ENCODE results near the gene SDHAF2. TPM values are rescaled to one million over a fixed set of nuclear protein-coding genes. Genes with fewer than 3 reads are reported as not detected.

SDHAF2 gene
- total and polyA plus RNA-seq, 2 of the 13 experiments (the other 11 are each of a cell fraction or from before 2014, with no cell fraction given) = 44.2 to 70.4 TPM

- ChIA-PET POLR2A (interaction anchor here (0.7 kb wide), 1 partner anchor 752 kb away, joined by 3 read pairs; no protein-coding TSS in a partner anchor), CTCF (ENCODE audit: low intra/inter-chr PET ratio, low total read pairs) (no interaction called here)
- TF ChIP-seq SMAD9 (CRISPR knock-in tag; IDR thresholded peaks at IDR 0.05) (no peak), ZNF674 (CRISPR knock-in tag; IDR thresholded peaks at IDR 0.05; ENCODE audit: low read depth) (no peak), ZNF598 (CRISPR knock-in tag; IDR thresholded peaks at IDR 0.05; ENCODE audit: borderline replicate concordance) (no peak), NRL (CRISPR knock-in tag; IDR thresholded peaks at IDR 0.05; ENCODE audit: borderline replicate concordance) (no peak), ZFP36L1 (CRISPR knock-in tag; IDR thresholded peaks at IDR 0.05) (no peak), ZNF724P (CRISPR knock-in tag; IDR thresholded peaks at IDR 0.05; ENCODE audit: borderline replicate concordance) (no peak), CAMTA2 (CRISPR knock-in tag; IDR thresholded peaks at IDR 0.05; ENCODE audit: borderline replicate concordance) (no peak), ZNF678 (CRISPR knock-in tag; IDR thresholded peaks at IDR 0.05) (no peak), NFKBIZ (CRISPR knock-in tag; IDR thresholded peaks at IDR 0.05) (no peak), ZNF841 (CRISPR knock-in tag; IDR thresholded peaks at IDR 0.05; ENCODE audit: borderline replicate concordance) (no peak)
- TF ChIP-seq, protein P1, sequence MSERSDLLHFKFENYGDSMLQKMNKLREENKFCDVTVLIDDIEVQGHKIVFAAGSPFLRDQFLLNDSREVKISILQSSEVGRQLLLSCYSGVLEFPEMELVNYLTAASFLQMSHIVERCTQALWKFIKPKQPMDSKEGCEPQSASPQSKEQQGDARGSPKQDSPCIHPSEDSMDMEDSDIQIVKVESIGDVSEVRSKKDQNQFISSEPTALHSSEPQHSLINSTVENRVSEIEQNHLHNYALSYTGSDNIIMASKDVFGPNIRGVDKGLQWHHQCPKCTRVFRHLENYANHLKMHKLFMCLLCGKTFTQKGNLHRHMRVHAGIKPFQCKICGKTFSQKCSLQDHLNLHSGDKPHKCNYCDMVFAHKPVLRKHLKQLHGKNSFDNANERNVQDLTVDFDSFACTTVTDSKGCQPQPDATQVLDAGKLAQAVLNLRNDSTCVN (CRISPR knock-in tag; IDR thresholded peaks at IDR 0.05; ENCODE audit: borderline replicate concordance) = no peak
- peaks cover 14% of the 10 kb centered on the region; the same call in 1 of the 2 replicates for H3K4me1 ChIP-seq (ENCODE audit: insufficient read depth, low read length)
- intact Hi-C loops (cut with micrococcal nuclease; ENCODE audit: unreplicated experiment) = no loop called here
- in situ Hi-C loops (cut with HindIII; ENCODE audit: extremely low pct_ligation_motif_present, low pct_unique_long_range_greater_than_20kb) = no loop called here
- WGBS (ENCODE audit: low lambda C conversion rate) = 96% methylated on average over 3 of the region's 3 CpGs
- H2AFZ ChIP-seq (ENCODE audit: low read length) = no peak overlapping the region
- BruUV-seq (replicated peaks) = no TSS peak
- peaks cover 24 to 92% of the 10 kb centered on the region in 2 experiments for H3K36me3 ChIP-seq (replicated peaks in 1 of 2; ENCODE audit: control insufficient read depth in 1 of 2, insufficient read depth in 2 of 2, low read length in 2 of 2)
- DNase-seq (ENCODE audit: low spot score) (no peak), ATAC-seq (no peak), FAIRE-seq (no peak)
- H3K79me2 ChIP-seq (ENCODE audit: insufficient read depth, low read length) = peaks cover 40% of the 10 kb centered on the region
- H3K27ac ChIP-seq (ENCODE audit: extremely low read length, insufficient read depth, low read length) = no peak overlapping the region
- H3K9me3 ChIP-seq (ENCODE audit: low read length) = no peaks in the 10 kb centered on the region
- H3K9ac ChIP-seq (ENCODE audit: insufficient read depth, low read depth, low read length) = no peak overlapping the region
- H3K4me3 ChIP-seq (replicated peaks in 1 of 3; ENCODE audit: insufficient read depth in 1 of 3, low read depth in 2 of 3, low read length in 3 of 3) = no peak overlapping the region
- H3K27me3 ChIP-seq (ENCODE audit: control insufficient read depth in 1 of 2, insufficient read depth in 2 of 2, low read length in 2 of 2) = no peaks in the 10 kb centered on the region
- no peak overlapping the region for H3K4me2 ChIP-seq (ENCODE audit: low read depth, low read length)
- H4K20me1 ChIP-seq (ENCODE audit: insufficient read depth, low read length) = no peaks in the 10 kb centered on the region
Measured at GRCh38 chr11:61422226-61422625, 7.7 kb upstream of the SDHAF2 start.
